ENCODE results near the gene FGF6. TPM values are rescaled to one million over a fixed set of nuclear protein-coding genes. Genes with fewer than 3 reads are reported as not detected.
"Not testable (repeated sequence)": the region's sequence is repeated elsewhere in the genome, so short reads cannot be mapped to it uniquely, and the experiment has no call there.

Gene FGF6, protein sequence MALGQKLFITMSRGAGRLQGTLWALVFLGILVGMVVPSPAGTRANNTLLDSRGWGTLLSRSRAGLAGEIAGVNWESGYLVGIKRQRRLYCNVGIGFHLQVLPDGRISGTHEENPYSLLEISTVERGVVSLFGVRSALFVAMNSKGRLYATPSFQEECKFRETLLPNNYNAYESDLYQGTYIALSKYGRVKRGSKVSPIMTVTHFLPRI
- polyA plus RNA-seq (ENCODE audit: insufficient read length), result not detected
- long read RNA-seq, donor 1, result 0 reads
- long read RNA-seq, donor 2, result 0 reads
- long read RNA-seq, donor 3, result 0 reads
- long read RNA-seq, donor 4, result 0 reads
- long read RNA-seq, donor 5, result 0 reads
- long read RNA-seq, donor 6, result 0 reads
- long read RNA-seq, donor 7, result 0 reads
- long read RNA-seq, donor 8, result 0 reads

DNA sequence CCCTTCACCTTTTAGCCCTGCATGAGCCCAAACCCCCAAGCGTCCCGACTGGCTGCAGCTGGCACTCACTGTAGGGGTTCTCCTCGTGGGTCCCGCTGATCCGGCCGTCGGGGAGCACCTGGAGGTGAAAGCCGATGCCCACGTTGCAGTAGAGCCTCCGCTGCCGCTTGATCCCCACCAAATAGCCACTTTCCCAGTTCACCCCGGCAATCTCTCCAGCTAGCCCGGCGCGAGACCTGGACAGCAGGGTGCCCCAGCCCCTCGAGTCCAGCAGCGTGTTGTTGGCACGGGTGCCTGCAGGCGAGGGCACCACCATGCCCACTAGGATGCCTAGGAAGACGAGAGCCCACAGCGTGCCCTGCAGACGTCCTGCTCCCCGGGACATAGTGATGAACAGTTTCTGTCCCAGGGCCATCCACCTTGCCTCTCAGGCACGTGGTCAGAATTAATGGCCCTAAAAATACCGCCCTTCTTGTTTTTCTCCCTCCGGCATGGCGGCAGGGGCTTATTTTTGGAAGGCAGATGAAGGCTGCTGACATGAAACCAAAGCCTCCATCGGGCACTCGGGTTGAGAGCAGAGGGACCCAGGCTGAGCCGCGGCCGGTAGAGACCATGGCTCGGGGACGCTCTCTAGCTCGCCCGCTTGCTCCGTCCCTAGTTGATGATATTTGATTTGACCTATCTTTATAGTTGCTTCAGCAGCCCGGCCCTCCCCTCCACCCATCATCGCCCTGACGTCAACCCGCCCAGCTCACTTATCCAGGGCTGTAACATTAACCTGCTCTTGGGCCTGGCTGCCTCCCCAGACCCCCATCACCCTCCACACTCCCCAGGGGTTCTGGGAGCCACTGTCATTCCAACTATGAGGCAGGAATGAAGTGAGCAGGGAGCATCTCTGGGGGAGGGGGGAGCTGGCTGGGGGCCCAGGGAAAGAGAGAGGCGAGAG is at the start of gene FGF6:
FGF6 (minus strand) TSS at position 660 of the 946 bp plus-strand sequence; CDS start at position 415, 245 bp downstream.
- no peak for DNase-seq

DNA sequence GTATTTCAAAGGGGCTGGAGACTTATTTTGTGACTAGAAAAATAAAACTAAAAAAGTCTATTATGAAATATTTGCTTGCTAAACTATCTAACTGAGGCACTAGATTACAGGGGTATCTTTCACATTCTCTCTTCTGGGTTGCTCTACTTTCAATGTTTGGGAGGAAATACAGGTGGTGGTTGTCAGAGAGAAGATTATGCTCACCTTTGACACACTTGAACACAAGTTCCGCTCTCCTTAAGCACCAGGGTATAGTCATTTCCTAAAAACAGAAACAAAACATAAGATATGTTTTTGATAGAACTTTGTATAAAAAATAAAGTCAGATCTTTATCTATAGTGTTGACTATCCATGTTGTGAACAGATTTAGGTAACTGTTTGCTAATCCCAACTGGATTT is 45.4 kb upstream of the FGF6 start:
- DNase-seq, result no peak

DNA sequence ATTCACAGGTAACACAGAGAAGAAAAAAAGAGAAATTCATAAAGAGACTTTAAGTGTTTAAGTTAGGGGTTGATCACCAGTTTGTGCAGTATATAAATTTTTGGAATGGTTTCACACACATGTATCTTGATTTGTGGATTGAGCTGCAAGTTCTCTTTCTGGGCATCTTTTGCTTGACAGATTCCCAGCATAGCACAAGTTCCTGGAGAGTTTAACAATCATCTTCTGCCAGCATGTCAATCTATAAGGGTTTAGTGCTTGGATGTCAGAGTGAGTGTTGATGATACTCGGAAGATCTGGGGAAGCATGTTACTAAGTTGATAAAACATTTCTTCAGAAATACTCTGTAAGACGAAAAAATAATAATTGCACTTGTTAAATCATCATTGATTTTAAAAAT is 43.9 kb upstream of the FGF6 start:
- no peak for DNase-seq

DNA sequence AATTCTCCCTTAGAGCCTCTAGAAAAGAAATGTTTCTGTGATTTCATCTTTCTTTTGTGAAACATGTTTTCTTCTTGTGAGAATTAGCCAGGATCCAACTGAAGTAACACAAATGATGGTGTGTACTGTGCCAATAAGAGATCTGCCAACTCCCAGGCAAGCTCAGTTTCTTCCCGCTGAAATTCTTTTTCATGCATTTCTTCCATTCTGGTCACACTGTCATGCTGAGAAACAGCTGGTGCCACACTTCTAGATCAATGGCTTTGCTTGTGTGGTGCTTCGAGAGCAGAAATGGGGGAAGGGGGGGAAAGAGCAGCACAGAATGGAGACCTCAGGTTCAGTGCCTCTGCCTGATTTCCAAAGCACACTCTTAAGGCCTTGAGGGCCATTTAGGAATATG is 41.4 kb upstream of the FGF6 start:
- no peak for DNase-seq

DNA sequence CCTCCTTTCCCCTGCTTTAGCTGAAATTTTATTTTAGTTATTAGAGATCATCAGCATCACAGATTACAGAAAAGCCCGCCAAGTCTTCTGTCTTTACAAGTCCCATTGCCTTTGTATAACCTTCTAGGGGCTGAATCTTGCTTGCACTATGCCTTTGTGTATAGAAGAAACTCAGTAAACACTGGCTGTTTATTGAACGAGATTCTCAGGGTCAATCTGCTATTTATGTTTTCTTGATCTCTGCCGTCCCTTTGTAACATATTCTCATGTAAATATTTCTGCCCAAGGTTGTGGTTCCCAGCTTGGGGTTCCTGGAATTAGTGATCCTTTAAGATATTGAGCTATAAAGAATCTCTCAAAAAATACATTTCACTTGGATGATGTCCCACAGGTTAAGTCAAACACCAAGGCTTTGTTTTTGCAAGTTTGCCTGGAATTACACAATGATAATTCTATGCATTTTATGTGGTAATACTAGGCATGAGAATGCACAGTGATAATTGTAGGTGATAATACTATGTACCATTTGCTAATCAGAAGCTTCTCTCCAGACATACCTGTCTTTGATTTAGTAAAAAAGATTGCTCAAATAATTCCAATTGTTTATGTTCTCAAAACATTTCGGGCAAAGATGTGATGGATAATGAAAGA is 40.6 kb upstream of the FGF6 start:
- no peak for DNase-seq

DNA sequence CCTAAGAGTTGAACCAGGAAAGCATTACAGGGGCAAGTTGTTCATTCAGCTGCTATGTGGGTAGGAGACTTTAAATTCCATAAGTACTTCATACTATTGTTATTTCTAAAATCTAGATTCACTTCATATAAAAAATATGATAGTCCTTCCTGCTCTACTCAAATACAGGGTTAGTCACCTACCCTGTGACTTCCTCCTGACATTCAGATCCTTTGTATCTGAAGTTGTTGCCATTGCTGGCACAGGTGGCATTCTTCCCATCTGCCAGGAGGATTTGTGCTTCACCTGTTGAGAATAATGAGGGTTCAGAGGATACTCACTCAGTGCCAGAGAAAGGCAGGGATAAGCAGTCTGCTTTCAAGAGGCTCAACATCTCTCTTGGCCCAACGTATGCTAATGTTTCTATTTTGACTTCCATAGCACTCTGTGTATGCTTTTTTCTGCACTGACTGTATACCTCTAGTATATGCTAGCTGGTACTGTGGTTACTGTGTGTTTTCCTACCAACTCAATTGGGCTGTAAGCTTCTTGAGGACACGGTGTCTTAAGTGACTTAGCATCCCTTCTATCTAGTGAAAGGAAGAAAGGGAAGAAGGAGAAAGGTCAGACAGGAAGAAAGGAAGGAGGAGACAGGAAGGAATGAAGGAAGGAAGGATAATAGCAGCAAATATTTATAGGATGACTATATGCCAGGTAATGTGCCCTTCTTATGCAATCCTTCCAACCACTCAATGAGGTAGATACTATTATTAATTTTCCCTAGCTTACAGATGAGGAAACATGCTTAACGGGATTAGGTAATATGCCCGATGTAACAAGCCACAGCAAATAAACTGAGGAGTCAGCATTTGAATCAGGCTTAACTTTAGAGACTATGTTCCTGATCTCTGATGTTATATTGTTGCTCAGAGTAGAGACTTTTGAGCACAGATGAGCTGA is 38.5 kb upstream of the FGF6 start:
- no peak for DNase-seq

DNA sequence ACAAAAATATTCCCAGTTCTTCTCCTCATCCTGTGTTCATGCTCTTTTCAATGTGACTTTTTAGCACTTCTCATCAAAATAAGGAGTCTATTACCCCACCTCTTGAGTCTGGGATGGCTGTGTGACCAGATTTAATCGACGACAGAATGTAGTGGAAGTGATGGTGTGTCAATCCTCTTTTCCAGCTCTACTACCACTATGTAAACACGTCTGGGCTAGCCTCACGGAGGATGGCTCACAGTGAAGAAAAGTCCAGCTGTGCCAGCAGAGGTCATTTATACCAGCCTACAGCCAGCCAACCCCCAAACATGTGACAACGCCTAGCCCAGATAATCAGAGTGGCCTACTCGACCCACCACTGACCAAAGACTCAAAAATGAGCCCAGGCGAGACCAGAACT is 37.3 kb upstream of the FGF6 start:
- no peak for DNase-seq

DNA sequence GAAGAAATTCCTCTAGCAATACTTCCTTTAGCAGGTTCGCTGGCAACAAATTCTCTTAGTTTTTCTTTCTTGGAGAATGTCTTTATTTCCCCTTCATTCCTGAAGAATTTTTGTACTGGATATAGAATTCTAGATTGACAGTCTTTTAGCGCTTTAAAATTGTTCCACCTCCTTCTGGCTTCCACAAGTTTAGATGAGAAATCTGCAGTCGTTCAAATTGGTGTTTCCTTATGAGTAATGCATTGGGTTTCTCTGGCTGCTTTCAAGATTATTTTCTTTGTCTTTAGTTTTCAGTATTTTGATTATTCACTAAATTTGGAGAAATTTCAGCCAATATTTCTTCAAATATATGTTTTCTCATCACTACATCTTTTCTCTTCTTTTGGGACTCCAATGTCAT is 33.3 kb upstream of the FGF6 start:
- DNase-seq, result no peak

DNA sequence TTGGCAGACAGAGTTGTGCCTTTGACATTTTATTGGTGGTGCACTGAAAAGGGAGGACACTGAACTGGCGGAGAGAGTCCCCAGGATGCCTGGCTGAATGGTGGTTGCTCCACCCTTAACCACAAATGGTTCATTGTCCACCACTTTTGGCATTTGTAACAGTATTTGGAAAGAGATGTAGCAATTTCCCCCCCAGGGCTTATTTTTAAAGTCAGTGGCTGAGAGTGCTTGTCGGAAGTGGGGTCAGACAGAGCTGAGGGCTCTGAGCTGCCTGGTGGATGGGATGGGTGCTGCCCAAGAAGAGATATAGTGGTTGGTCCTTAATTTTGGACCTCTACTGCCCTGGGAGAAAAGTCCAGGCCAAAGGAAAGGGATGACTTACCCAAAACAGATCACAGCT is 31.5 kb upstream of the FGF6 start:
- DNase-seq, result no peak

DNA sequence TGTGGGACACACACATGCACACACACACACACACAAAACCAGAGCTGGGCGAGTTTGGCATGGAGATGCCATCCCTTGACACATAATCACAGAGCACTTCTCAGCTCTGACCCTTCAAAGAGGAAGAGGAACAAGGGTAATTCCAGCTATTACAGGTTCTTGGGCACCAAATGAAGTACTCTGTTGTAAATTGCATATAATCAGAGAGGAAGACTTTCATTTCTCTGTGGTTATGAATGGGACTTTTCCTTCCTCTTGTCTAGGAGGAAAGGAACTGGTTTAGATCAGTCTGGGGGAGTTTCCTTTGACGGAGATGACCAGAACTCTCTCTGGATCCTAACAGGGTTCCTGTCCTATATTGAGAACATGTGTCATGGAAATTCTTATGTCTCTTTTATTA is 26.4 kb upstream of the FGF6 start:
- no peak for DNase-seq

DNA sequence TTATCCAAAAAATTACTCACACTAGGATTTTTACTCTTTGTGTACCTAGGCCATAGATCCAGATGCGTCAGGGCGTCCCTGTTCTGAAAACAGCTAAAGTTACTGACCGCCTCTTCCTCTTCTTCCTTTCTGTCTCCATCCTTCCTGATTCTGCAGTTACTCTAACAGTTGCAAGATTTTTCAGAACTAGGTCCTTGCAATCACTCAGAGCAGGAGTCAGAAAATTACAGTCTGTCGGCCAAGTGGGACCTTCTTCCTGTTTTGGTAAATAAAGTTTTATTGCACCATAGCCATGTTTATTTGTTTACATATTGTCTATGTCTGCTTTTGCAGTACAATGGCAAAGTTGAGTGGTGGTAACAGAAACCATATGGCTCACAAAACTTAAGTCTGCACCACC is 25.6 kb upstream of the FGF6 start:
- no peak for DNase-seq

DNA sequence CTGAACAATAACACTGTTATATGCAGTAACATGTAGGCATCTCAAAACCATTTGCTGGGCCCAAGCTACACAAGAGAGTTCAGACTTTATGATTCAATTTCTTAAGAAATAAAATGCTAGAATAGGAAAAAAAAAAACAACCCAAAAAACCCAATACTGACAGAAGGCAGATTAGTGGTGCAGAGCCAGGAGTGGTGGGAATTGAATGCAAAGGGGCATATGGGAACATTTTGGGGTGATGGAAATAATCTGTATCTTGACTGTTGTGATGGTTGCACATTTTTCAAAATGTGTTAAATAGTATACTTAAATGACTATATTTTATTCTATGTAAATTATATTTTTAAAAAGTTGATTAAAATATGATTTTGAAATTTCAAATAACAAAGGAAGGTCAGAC is 23.4 kb upstream of the FGF6 start:
- DNase-seq, result no peak

DNA sequence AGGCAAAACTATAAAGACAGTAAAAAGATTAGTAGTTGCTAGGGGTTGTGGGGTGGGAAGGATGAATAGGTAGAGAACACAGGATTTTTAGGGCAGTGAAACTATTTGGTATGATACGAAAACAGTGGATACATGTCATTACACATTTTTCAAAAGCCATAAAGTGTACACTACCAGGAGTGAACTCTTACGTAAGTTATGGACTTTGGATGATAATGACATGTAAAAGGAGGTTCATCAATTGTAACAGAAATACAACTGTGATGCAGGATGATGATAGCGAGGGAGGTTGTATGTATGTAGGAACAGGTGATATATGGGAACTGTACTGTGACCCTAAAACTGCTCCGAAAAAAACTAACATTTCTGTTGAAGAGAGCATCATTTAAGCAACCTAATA is 15.1 kb upstream of the FGF6 start:
- no peak for DNase-seq

DNA sequence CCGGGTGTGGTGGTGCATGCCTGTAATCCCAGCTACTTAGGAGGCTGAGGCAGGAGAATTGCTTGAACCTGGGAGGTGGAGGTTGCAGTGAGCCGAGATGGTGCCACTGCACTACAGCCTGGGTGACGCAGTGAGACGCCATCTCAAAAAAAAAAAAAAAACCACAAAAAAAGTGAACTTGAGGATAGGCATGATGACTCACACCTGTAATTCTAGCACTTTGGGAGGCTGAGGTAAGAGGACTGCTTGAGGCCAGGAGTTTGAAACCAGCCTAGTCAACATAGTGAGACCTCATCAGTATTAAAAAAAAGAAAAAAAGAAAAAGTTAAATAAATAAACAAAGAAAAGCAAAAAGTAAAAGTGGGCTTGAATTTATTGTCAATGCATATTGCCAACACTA is 10.2 kb upstream of the FGF6 start:
- not testable (repeated sequence) for DNase-seq

DNA sequence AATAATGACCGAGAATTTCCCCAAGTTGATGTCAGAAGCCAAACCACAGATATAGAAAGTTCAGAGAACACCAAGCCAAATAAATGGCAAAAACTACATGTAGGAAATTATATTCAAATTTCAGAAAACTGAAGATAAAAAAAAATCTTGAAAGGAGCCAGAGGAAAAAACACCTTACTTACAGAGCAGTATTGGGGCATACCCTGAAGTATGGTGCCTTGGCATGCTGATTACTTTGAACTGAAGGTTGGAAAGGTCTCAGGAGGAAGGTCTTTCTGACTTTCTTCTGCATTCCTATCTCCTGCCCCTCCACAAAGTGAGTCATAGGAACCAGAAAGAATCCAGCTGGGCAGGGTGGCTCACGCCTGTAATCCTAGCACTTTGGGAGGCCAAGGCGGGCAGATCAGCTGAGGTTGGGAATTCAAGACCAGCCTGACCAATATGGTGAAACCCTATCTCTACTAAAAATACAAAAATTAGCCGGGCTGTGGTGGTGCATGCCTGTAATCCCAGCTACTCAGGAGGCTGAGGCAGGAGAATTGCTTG is 8.8 kb upstream of the FGF6 start:
- DNase-seq, result no peak

DNA sequence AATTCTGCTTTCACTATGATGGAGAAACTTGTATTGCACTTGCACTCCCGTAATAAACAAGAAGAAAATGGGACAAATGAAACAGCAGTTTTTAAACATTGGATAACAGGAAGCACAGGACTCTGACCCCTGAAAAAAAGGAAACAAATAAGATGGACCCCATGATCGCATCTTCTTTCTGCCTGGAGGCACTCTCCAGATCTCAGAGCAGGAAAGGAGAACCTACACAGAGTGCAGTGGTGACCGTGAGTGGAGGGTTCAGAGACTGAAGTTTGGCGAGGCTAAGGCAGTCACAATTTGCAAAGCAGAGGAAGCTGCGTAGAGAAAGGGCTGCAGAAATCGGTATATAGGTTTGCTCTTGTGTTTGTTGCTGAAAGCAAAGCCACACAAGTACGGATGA is 6.1 kb upstream of the FGF6 start:
- DNase-seq, result no peak

DNA sequence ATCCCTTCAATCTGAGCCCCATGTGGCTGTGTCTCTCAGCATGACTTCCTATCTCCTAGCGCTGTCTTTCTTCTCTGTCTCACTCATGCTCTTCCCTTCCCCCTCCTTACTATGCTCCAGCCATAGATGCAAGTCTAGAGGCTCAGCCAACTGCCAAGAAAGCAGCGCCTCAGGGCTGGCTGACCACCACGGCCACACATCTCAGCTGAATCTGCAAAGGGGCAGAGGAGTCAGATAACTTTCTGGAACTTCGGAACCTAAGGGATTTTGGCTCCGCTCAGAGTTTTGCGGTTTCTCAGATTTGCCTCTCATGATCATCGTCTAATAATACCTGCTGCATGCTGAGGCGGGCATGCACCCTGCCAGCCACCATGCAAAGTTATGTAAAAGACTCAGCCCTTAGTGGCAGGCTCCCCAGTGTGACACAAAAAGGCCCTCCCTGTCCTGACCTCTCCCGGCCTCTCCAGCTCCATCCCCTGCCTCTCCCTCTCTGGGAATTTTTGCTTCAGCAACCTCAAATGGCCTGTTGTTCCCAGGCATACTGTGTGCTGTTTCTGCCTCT is 5.0 kb upstream of the FGF6 start:
- no peak for DNase-seq

DNA sequence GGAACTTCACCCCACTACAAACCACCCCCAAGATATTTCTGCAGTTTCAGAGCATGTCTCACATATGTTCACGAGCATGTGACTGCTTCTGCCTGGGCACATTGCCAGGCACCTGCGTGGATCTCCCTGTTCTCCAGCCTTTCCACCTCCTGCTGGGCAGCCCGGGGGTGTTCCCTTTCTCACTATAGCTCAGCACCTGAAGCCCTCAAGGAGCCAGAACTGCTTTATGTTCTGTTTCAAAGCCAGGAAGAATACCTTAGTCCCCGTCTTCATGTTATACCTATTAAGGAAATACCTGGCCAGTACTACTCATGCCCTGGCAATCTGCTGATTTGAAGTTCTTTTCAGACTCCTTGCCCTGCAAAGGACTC is 4.2 kb upstream of the FGF6 start:
- DNase-seq, result no peak

DNA sequence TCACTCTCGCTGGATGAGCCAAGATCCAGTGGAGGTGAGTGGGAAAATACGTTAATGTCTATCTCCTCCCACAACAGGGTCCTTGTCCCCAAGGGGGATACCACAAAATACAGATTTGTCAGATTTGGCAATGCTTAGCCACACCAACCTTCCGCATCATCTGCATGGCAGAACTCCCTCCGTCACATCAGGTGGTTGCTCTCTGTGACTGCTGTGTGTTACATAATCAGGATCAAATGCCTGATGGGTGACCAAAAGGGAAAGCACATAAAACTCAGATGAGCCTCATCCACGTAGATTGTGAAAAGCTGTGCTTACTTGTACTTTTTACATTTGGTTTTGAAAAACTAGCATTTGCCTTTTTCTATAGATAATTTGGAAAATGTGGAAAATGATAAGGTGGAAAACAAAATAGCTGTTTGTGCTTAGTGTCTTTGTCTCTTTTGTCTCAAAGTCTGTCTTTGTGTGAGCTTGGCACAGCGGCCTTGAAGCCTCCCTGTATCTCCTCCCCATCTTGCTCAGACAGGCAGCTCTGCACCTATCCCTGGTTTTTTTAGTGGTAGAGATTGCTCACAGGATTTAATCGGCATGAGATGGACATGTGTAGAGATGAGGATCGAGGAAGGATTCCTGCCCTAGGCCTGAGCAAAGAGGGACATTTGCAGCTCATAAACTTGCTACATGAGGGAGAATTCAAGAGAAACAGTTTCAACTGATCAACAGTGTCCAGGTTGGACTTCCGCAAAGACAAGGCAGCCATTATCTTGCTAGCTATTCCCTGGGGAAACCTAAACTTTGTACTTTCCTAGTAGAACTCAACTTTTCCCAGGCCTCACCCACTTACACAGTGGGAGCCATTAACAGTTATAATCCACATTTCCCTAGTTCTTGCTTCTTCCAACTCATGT is 3.6 kb upstream of the FGF6 start:
- no peak for DNase-seq

DNA sequence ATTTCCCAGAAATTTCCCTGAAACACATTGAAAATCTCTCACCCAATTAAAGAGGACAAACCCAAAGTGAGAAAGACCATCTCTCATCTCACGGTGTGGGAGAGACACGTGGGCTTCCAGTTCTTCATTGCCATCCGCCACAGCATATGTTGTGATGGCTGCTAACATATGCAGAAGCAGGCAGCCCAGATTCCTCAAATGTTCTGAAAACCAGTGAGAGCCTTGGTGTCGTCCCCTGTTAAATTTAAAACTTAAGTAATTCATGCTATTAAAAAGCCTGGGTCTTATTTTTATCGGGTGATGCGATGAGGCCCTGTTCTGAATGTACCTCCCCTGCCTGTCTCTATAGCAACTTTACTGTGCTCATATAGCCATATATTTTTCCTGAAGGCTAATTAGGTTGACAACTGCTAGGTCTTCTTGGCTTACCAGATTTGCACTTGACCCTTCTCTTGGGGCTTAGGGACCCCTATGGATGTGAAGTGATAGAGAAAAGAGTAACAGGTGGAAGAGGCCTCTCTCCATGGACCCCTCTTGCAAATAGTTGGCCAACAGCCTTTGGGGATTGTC is 2.8 kb upstream of the FGF6 start:
- no peak for DNase-seq
